GM21786 (cell line): ENCODE data around the gene ZNF764.

Experiments used
- ATAC-seq: cut with Tn5 transposase; IDR thresholded peaks from one replicate; pipeline ENCODE4 v1.9.1; 2021; ENCODE audit not compliant: unreplicated experiment

The ZNF764 gene

GRCh38 chr16:30570636-30571444 is 12.7 kb upstream of the ZNF764 start:
- ATAC-seq, result no peak

- no peak for ATAC-seq
These were observed 11.8 kb upstream of the ZNF764 start for GRCh38 chr16:30569746-30570635.

GRCh38 chr16:30569281-30569680 is 11.1 kb upstream of the ZNF764 start:
- no peak for ATAC-seq

- peak; percentile 30 for ATAC-seq
These were observed 9.9 kb upstream of the ZNF764 start for GRCh38 chr16:30567991-30568638.

- no peak for ATAC-seq
These were observed 9.2 kb upstream of the ZNF764 start for GRCh38 chr16:30567160-30567990.

- no peak for ATAC-seq
These were observed 8.4 kb upstream of the ZNF764 start for GRCh38 chr16:30566531-30566930.

GRCh38 chr16:30565984-30566383 is 7.8 kb upstream of the ZNF764 start:
- no peak for ATAC-seq

- no peak for ATAC-seq
These were observed 7.4 kb upstream of the ZNF764 start for GRCh38 chr16:30565526-30565925.

- ATAC-seq, result no peak
These were observed 3.8 kb upstream of the ZNF764 start for GRCh38 chr16:30562021-30562420.

- no peak for ATAC-seq
These were observed 3.1 kb upstream of the ZNF764 start for GRCh38 chr16:30561089-30561816.

- no peak for ATAC-seq
These were observed 1.5 kb upstream of the ZNF764 start for GRCh38 chr16:30559690-30560089.

- ATAC-seq, result no peak
These were observed 709 bp upstream of the ZNF764 start for GRCh38 chr16:30558789-30559377.

- no peak for ATAC-seq
These were observed 542 bp downstream of the ZNF764 start for GRCh38 chr16:30557707-30557956.

GRCh38 chr16:30556125-30556473 is 2.1 kb downstream of the ZNF764 start:
- ATAC-seq, result no peak

- ATAC-seq, result no peak
These were observed 2.7 kb downstream of the ZNF764 start for GRCh38 chr16:30555315-30556124.

- ATAC-seq, result no peak
These were observed 3.4 kb downstream of the ZNF764 start for GRCh38 chr16:30554557-30555314.

GRCh38 chr16:30553393-30553899 is 4.7 kb downstream of the ZNF764 start:
- ATAC-seq, result no peak

- ATAC-seq, result no peak
These were observed 5.2 kb downstream of the ZNF764 start for GRCh38 chr16:30552956-30553355.
